ENCODE data around the gene INF2. TPM values are rescaled to one million over a fixed set of nuclear protein-coding genes. Genes with fewer than 3 reads are reported as not detected.

Gene INF2
- total RNA-seq, 1 donor, result 49.2 TPM

- Histone ChIP-seq H2AFZ (ENCODE audit: low read length) (no peak overlapping the region), H3K79me2 (ENCODE audit: insufficient read depth, low read length) (peaks cover 62% of the 10 kb centered on the region), H3K4me3 (ENCODE audit: insufficient read depth, low read length) (no peak overlapping the region), H3K4me1 (ENCODE audit: insufficient read depth, low read length) (peaks cover 9% of the 10 kb centered on the region), H3K27ac (ENCODE audit: low read depth, low read length) (no peak overlapping the region), H3K4me2 (ENCODE audit: insufficient read depth, low read length) (no peak overlapping the region), H3K36me3 (ENCODE audit: insufficient read depth, low read length) (peaks cover 38% of the 10 kb centered on the region), H3K9me3 (ENCODE audit: low read depth, low read length) (no peaks in the 10 kb centered on the region), H4K20me1 (ENCODE audit: insufficient read depth, low read length) (peaks cover 56% of the 10 kb centered on the region), H3K27me3 (ENCODE audit: insufficient read depth, low read length) (no peaks in the 10 kb centered on the region)
- DNase-seq (ENCODE audit: insufficient read length, low spot score, missing footprints), result peak; percentile 19
- no peak for TF ChIP-seq CTCF (IDR thresholded peaks at IDR 0.05; ENCODE audit: extremely low read depth, low read depth, low read length)
These were observed 68.4 kb downstream of the INF2 start for GRCh38 chr14:104757681-104758392.

GRCh38 chr14:104758981-104759969 is 69.9 kb downstream of the INF2 start:
- DNase-seq (ENCODE audit: insufficient read length, low spot score, missing footprints), result peak; percentile 65
- TF ChIP-seq CTCF (IDR thresholded peaks at IDR 0.05; ENCODE audit: extremely low read depth, low read depth, low read length), result no peak
- Histone ChIP-seq H3K36me3 (ENCODE audit: insufficient read depth, low read length) (peaks cover 38% of the 10 kb centered on the region), H4K20me1 (ENCODE audit: insufficient read depth, low read length) (peaks cover 49% of the 10 kb centered on the region), H3K79me2 (ENCODE audit: insufficient read depth, low read length) (peaks cover 49% of the 10 kb centered on the region), H2AFZ (ENCODE audit: low read length) (no peak overlapping the region), H3K4me2 (ENCODE audit: insufficient read depth, low read length) (no peak overlapping the region), H3K27ac (ENCODE audit: low read depth, low read length) (no peak overlapping the region), H3K27me3 (ENCODE audit: insufficient read depth, low read length) (no peaks in the 10 kb centered on the region), H3K4me3 (ENCODE audit: insufficient read depth, low read length) (no peak overlapping the region), H3K9me3 (ENCODE audit: low read depth, low read length) (no peaks in the 10 kb centered on the region), H3K4me1 (ENCODE audit: insufficient read depth, low read length) (peaks cover 4% of the 10 kb centered on the region)

GRCh38 chr14:104765517-104765916 is 76.1 kb downstream of the INF2 start:
- TF ChIP-seq CTCF (IDR thresholded peaks at IDR 0.05; ENCODE audit: extremely low read depth, low read depth, low read length), result no peak
- Histone ChIP-seq H3K4me3 (ENCODE audit: insufficient read depth, low read length) (no peak overlapping the region), H3K4me1 (ENCODE audit: insufficient read depth, low read length) (no peaks in the 10 kb centered on the region), H4K20me1 (ENCODE audit: insufficient read depth, low read length) (peaks cover 8% of the 10 kb centered on the region), H3K79me2 (ENCODE audit: insufficient read depth, low read length) (no peaks in the 10 kb centered on the region), H3K9me3 (ENCODE audit: low read depth, low read length) (no peaks in the 10 kb centered on the region), H3K27ac (ENCODE audit: low read depth, low read length) (no peak overlapping the region), H3K36me3 (ENCODE audit: insufficient read depth, low read length) (peaks cover 7% of the 10 kb centered on the region), H3K27me3 (ENCODE audit: insufficient read depth, low read length) (no peaks in the 10 kb centered on the region), H3K4me2 (ENCODE audit: insufficient read depth, low read length) (no peak overlapping the region), H2AFZ (ENCODE audit: low read length) (no peak overlapping the region)
- no peak for DNase-seq (ENCODE audit: insufficient read length, low spot score, missing footprints)

Measured in osteoblast (primary cell).